Dendritic cell treated with granulocyte-macrophage colony-stimulating factor and Interleukin-4, amounts not matched to agents 40 ng/mL and 50 ng/mL, for 4 days (primary cell): Measurements from ENCODE around the gene ARID1A.

ENCODE experiments used
- H3K27ac Mint-ChIP-seq: one replicate; pipeline ENCODE4 v1.8.0; 2022; ENCODE audit warnings: mild to moderate bottlenecking, mixed read lengths
- H3K27me3 Mint-ChIP-seq: one replicate; pipeline ENCODE4 v1.8.0; 2022; ENCODE audit warnings: mild to moderate bottlenecking, mixed read lengths
- H3K36me3 Mint-ChIP-seq: one replicate; pipeline ENCODE4 v1.8.0; 2022; ENCODE audit warnings: low read depth, mixed read lengths
- H3K4me1 Mint-ChIP-seq: one replicate; pipeline ENCODE4 v1.8.0; 2022; ENCODE audit warnings: low read depth, mixed read lengths
- H3K4me3 Mint-ChIP-seq: one replicate; pipeline ENCODE4 v1.8.0; 2022; ENCODE audit warnings: mild to moderate bottlenecking, moderate library complexity, mixed read lengths
- H3K9me3 Mint-ChIP-seq: one replicate; pipeline ENCODE4 v1.8.0; 2022; ENCODE audit warnings: mixed read lengths
- intact Hi-C: fragments of 100-400 bp; cut with micrococcal nuclease; formaldehyde crosslinking; loops from one replicate; pipeline ENCODE4 v1.15.0; 2022

The ARID1A gene

DNA sequence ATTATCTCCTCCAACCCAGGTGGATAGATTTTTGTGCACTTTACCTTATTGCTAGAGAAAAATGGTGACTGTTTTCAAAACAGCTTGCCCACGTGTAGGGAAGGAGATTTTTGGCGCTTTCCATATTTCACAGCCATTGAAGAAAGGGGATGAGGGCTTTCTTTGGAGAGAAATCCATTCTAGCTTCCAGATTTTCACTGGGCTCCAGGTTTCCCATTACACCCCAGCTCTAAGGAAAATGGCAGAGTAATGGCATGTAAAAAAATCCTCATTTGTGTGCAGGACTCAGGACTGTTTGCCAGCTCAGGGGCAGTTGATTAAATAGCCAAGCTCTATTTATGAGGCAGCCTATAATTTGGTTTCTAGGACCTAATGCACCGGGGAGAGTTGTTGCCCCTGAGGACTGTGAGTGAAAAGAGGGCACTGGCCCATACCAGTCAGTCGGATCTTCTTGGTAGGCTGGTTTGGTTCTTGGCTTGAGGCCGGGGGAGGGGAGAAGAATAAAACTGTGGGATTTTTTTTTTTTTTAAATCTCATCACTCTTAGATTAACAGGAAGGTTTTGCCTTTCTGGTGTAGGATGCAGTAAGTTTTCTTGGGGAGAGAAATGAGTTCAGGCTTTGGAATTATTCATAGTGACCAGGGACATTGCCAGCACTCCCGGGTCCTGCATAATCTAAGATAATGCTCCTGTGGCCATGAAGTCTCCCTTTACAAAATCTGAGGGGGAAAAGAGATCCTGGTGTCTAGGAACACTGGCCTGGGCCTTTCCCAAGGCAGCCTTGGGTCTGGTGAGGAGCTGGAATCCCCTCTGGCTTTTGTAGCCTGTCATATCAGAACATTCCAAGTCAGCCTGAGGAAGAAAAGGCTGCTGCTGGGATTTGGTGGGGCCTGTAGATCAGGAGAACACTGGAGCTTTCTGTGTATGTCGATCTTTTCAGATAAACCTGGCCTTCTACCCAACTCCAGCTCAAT, 1.9 kb upstream of the ARID1A start:
- H3K9me3 Mint-ChIP-seq = no peaks in the 10 kb centered on the region
- H3K36me3 Mint-ChIP-seq = peaks cover 18% of the 10 kb centered on the region
- peak overlapping the region; percentile 79 for H3K4me3 Mint-ChIP-seq
- peak overlapping the region; percentile 95 for H3K27ac Mint-ChIP-seq
- peaks cover 50% of the 10 kb centered on the region for H3K4me1 Mint-ChIP-seq
- intact Hi-C loops = loop anchor here (1.0 kb wide), 1 partner anchor 94 kb away; no protein-coding TSS in a partner anchor
- H3K27me3 Mint-ChIP-seq = no peaks in the 10 kb centered on the region

DNA sequence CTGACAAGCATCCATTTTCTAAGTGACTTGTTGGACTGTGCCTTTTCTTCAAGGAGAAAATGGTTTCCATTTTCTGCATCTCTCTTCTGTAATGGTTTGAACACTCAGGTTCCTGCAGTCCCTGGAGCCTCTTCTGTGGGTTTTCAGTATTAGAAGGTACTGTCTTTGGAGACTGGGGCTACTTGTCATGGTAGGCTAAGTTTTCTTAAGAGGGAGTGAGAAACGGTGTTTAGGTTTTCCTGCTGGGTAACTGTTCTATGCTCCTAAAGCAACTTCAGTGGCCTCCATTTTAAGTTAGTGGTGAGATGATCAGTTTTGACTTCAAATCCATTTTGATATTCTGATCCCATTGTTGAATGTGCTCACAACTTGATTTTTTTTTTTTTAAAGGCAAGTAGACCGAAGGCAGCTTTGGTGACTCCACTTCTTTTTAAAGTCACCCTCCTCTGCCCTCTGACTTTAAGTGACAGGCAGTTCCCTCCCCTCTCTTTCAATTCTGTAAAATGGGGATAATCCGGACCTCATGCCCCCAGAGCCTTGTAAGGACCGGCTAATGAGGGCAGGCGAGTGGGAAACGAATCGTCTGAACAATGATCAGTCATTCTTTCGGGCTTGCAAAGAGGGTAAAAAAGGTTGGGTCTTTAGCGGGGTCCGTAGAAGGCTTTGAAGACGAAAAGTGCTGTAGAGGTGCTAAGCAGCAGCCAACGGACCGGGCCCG, 1.0 kb upstream of the ARID1A start:
- peaks cover 43% of the 10 kb centered on the region for H3K4me1 Mint-ChIP-seq

DNA sequence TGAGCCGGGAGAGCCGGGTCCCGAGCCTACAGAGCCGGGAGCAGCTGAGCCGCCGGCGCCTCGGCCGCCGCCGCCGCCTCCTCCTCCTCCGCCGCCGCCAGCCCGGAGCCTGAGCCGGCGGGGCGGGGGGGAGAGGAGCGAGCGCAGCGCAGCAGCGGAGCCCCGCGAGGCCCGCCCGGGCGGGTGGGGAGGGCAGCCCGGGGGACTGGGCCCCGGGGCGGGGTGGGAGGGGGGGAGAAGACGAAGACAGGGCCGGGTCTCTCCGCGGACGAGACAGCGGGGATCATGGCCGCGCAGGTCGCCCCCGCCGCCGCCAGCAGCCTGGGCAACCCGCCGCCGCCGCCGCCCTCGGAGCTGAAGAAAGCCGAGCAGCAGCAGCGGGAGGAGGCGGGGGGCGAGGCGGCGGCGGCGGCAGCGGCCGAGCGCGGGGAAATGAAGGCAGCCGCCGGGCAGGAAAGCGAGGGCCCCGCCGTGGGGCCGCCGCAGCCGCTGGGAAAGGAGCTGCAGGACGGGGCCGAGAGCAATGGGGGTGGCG, 371 bp downstream of the ARID1A start:
- Mint-ChIP-seq H3K9me3 (no peaks in the 10 kb centered on the region), H3K4me1 (peaks cover 29% of the 10 kb centered on the region), H3K27ac (peak overlapping the region; percentile 95), H3K4me3 (peak overlapping the region; percentile 70), H3K27me3 (no peaks in the 10 kb centered on the region), H3K36me3 (peaks cover 18% of the 10 kb centered on the region)
- intact Hi-C loops = no loop called here

More for the DNA sequence above, 1.0 kb upstream of the ARID1A start:
- H3K4me3 Mint-ChIP-seq = peak overlapping the region; percentile 84
- H3K27ac Mint-ChIP-seq = peak overlapping the region; percentile 95
- H3K9me3 Mint-ChIP-seq = no peaks in the 10 kb centered on the region
- H3K36me3 Mint-ChIP-seq = peaks cover 18% of the 10 kb centered on the region
- H3K27me3 Mint-ChIP-seq = no peaks in the 10 kb centered on the region
- intact Hi-C loops = no loop called here

DNA sequence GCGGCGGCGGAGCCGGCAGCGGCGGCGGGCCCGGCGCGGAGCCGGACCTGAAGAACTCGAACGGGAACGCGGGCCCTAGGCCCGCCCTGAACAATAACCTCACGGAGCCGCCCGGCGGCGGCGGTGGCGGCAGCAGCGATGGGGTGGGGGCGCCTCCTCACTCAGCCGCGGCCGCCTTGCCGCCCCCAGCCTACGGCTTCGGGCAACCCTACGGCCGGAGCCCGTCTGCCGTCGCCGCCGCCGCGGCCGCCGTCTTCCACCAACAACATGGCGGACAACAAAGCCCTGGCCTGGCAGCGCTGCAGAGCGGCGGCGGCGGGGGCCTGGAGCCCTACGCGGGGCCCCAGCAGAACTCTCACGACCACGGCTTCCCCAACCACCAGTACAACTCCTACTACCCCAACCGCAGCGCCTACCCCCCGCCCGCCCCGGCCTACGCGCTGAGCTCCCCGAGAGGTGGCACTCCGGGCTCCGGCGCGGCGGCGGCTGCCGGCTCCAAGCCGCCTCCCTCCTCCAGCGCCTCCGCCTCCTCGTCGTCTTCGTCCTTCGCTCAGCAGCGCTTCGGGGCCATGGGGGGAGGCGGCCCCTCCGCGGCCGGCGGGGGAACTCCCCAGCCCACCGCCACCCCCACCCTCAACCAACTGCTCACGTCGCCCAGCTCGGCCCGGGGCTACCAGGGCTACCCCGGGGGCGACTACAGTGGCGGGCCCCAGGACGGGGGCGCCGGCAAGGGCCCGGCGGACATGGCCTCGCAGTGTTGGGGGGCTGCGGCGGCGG, 1.0 kb downstream of the ARID1A start:
- H3K27me3 Mint-ChIP-seq = no peaks in the 10 kb centered on the region
- intact Hi-C loops = no loop called here
- H3K27ac Mint-ChIP-seq = no peak overlapping the region
- no peaks in the 10 kb centered on the region for H3K9me3 Mint-ChIP-seq
- peaks cover 28% of the 10 kb centered on the region for H3K4me1 Mint-ChIP-seq
- H3K36me3 Mint-ChIP-seq = peaks cover 18% of the 10 kb centered on the region
- H3K4me3 Mint-ChIP-seq = no peak overlapping the region

DNA sequence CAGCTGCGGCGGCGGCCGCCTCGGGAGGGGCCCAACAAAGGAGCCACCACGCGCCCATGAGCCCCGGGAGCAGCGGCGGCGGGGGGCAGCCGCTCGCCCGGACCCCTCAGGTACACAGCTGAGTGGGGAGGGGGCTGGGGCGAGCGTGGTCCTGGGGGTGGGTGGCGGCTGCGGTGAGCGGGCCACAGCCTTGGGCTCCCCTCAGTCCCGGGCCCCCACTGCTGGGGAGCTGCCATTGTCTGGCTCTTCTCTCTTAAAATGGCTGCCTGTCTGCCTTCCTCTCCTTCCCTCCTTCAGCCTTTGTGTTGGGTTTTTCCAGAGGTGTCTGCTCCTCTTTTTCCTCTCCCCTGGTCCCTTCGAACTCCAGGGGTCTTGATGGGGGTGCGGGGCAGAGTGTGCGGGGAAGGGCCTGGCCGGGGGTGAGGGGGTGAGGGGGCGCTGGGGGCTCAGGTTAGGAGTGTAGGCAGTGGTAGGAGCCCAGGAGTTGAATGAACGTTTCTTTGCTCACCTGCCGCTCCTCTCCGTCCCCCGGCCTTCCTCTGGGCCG, 1.7 kb downstream of the ARID1A start:
- no peak overlapping the region for H3K27ac Mint-ChIP-seq
- no peak overlapping the region for H3K4me3 Mint-ChIP-seq
- H3K9me3 Mint-ChIP-seq = no peaks in the 10 kb centered on the region
- peaks cover 26% of the 10 kb centered on the region for H3K4me1 Mint-ChIP-seq
- intact Hi-C loops = no loop called here
- no peaks in the 10 kb centered on the region for H3K27me3 Mint-ChIP-seq
- peaks cover 17% of the 10 kb centered on the region for H3K36me3 Mint-ChIP-seq

DNA sequence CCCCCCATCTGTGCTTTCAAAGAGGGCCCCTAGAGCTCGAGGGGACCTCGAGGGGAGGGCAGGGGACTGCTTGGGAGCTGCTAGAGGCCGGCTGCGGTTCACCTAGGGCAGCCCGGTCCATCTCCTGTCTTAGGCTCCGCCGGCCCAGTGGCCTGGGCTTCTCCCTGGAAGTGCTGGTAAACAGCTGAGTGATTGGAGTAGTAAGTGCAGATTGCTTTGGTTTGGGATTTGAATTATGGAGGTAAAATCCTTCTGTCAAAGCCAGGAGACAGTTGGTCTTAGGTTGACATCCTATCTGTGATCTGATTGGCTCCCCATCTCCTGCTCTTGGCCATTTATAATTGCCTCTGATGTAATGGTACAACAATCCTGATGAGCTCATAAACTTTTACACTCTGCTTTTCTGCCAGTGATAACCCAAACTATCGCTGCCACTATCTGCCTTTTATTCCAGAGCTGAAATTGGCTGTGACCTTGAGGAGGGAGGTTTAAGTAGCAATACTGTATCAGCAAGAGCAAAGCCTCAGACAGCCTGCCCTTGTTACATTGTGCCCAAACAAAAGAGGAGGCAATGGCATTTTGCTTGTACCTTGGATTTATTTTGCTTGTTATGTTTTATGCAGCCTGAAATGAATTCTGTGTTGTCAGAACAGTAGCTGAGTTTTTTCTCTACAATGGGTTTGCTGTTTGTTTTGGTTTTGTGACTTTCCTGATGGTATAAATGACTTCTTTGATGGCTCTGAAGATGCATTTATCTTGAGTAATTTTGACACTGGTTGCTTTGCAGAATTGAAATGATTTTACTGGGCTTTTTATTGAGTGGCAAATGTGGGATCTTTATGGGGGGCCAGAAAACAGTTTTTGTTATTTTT, 2.4 kb downstream of the ARID1A start:
- H3K27me3 Mint-ChIP-seq = no peaks in the 10 kb centered on the region
- no peaks in the 10 kb centered on the region for H3K9me3 Mint-ChIP-seq
- no peak overlapping the region for H3K27ac Mint-ChIP-seq
- H3K4me1 Mint-ChIP-seq = peaks cover 20% of the 10 kb centered on the region
- peaks cover 9% of the 10 kb centered on the region for H3K36me3 Mint-ChIP-seq
- intact Hi-C loops = no loop called here
- no peak overlapping the region for H3K4me3 Mint-ChIP-seq

DNA sequence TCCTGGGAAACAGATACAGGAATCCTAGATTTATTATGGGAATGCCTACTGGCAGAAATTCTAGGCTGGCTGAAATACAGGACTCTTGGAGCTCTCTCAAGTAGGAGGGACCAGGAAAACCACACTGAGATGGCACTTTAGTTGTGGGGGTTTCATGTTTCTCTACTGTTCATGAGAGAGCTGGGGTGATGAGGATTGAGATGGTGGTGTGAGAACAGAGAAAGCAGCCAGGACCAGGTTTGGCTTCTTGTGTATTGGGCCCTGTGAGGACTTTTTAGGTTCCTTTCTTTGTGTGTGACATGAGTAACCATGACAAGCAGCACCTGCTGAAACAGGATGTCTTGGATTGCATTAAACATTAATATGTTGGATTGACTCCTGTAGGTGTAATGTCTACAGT, 4.9 kb downstream of the ARID1A start:
- Mint-ChIP-seq H3K4me1 (peaks cover 24% of the 10 kb centered on the region), H3K4me3 (peak overlapping the region; percentile 61), H3K27me3 (no peaks in the 10 kb centered on the region), H3K36me3 (peaks cover 18% of the 10 kb centered on the region), H3K27ac (no peak overlapping the region), H3K9me3 (no peaks in the 10 kb centered on the region)
- intact Hi-C loops = loop anchor here (5.0 kb wide), 1 partner anchor 42 kb away; no protein-coding TSS in a partner anchor

DNA sequence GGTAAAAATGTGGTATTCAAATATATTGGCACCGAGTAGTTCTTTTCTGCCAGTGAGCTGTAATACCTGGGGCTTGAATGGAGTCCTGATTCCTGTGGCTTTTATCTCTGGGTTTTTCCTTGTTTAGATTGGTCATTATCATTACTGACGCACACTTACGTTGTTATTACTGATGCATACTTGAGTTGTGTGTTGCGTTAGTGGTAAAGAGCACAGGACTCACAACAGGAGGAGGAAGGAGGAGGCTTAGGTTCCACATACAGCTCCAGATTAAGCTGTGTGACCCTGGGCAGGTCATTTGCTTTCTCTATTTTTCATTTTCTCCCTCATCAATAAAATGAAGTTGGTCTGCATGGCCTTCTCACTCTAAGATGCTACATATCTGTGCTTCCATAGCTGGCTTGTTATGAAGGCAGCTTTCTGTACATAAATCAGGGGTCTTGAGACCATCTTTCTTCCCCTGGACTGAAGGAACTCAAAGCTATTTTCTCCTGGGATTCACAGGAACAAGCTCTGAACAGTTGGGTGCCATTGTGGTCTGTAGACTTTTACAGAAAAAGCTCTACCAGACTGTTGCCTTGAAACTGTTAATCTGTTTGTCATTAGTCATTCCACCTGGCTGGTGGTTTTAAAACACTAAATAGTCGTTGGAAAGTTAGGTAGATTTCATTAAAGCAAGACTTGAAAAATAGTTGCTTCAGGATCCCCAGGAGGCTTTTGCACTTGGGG, 5.6 kb downstream of the ARID1A start:
- Mint-ChIP-seq H3K4me1 (peaks cover 31% of the 10 kb centered on the region), H3K27me3 (no peaks in the 10 kb centered on the region), H3K9me3 (no peaks in the 10 kb centered on the region), H3K36me3 (peaks cover 18% of the 10 kb centered on the region), H3K4me3 (no peak overlapping the region), H3K27ac (no peak overlapping the region)
- intact Hi-C loops = loop anchor here (5.0 kb wide), 1 partner anchor 41 kb away; no protein-coding TSS in a partner anchor

DNA sequence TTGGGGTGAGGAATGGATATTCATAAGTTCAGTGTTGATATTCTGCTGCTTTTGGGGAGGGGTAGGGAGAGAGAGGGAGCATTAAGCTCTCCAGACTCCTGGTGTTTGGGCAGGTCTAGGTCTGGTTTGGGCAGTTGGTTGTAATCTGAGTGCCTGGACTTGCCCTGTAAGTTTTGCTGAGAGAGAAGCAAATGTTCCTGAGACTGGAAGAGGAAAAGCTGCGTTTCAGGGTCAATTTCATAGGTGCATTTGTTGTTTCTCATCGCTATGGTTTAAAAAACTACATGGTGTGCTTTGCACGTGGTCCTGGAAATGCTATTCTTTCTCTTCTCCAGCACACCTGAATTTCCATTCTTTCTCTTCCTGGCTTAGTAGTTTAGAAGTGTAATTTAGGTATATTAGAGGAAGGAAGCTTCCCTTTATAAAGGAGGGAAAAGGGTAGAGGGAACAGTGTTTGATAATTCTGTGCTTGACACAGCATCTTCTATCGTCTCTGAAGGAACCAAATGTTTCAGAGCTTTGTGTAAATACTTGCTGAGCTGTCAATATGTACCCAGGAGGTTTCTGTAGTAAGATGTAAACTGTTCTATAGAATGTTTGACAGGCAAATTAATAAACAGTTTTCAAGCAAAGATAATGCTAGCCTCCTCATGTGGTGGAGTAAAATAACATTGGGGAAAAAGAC, 6.3 kb downstream of the ARID1A start:
- H3K9me3 Mint-ChIP-seq = no peaks in the 10 kb centered on the region
- no peak overlapping the region for H3K27ac Mint-ChIP-seq
- intact Hi-C loops = loop anchor here (5.0 kb wide), 1 partner anchor 40 kb away; no protein-coding TSS in a partner anchor
- peaks cover 37% of the 10 kb centered on the region for H3K4me1 Mint-ChIP-seq
- H3K27me3 Mint-ChIP-seq = no peaks in the 10 kb centered on the region
- no peak overlapping the region for H3K4me3 Mint-ChIP-seq
- H3K36me3 Mint-ChIP-seq = peaks cover 23% of the 10 kb centered on the region

DNA sequence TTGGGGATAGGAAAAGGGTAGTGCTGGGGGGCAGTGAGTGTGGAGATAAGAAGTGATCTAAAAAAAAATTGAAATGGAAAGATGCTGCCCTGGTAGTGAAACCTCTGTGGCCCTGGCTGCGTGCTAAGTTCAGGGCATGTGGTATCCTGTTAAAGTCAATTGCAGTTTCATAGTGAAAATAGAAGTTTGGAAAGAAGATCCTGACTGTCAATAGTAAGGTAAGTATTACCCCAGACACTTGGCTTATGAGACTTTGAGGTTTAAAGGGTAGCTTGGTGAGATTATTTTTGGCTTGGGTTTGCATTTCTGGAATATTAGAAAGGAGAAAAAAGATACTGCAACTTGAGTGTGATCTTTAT, 6.8 kb downstream of the ARID1A start:
- peaks cover 43% of the 10 kb centered on the region for H3K4me1 Mint-ChIP-seq
- H3K4me3 Mint-ChIP-seq = no peak overlapping the region
- intact Hi-C loops = loop anchor here (5.0 kb wide), 1 partner anchor 40 kb away; no protein-coding TSS in a partner anchor
- H3K36me3 Mint-ChIP-seq = peaks cover 23% of the 10 kb centered on the region
- H3K27me3 Mint-ChIP-seq = no peaks in the 10 kb centered on the region
- H3K27ac Mint-ChIP-seq = no peak overlapping the region
- H3K9me3 Mint-ChIP-seq = no peaks in the 10 kb centered on the region

DNA sequence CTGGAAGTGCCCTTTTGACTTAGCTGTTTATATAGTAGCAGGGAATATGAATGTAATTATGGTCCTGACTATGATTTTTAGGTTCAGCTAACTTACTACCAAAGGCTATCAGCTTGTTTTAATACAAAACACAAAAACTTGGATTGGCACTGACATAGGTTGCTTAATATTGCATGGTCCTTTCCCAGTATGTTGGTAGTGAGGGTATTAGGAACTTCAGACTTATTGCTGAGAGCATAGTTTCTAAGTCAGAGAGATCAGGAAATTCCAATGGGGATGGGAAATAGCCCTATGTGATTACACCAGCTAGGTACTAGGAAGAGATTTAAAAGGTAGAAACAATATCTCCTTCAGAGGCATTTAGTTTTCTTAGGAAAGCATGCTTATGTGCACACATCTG, 7.7 kb downstream of the ARID1A start:
- Mint-ChIP-seq H3K36me3 (peaks cover 24% of the 10 kb centered on the region), H3K27ac (no peak overlapping the region), H3K4me3 (no peak overlapping the region), H3K9me3 (no peaks in the 10 kb centered on the region), H3K27me3 (no peaks in the 10 kb centered on the region), H3K4me1 (peaks cover 46% of the 10 kb centered on the region)
- intact Hi-C loops = loop anchor here (5.0 kb wide), 1 partner anchor 39 kb away; no protein-coding TSS in a partner anchor
